SK-N-MC (cell line): ENCODE results near the gene CNR2.

Experiments used
- EZH2 ChIP-seq: fragments of 200-600 bp; sonication (generic); IDR thresholded peaks from one replicate; pipeline ENCODE4 v1.6.1; 2017; ENCODE audit warnings: antibody characterized with exemption
- FOXP2 ChIP-seq: optimal IDR thresholded peaks from 2 replicates; pipeline ENCODE3; 2011; ENCODE audit warnings: mild to moderate bottlenecking, moderate library complexity; ENCODE audit not compliant: insufficient read depth; ENCODE audit errors: extremely low read length, control extremely low read depth
- POLR2AphosphoS5 ChIP-seq: IDR thresholded peaks from 2 replicates; pipeline ENCODE4 v1.6.1; 2012; ENCODE audit warnings: mild to moderate bottlenecking, low read depth, low read length, borderline replicate concordance

DNA sequence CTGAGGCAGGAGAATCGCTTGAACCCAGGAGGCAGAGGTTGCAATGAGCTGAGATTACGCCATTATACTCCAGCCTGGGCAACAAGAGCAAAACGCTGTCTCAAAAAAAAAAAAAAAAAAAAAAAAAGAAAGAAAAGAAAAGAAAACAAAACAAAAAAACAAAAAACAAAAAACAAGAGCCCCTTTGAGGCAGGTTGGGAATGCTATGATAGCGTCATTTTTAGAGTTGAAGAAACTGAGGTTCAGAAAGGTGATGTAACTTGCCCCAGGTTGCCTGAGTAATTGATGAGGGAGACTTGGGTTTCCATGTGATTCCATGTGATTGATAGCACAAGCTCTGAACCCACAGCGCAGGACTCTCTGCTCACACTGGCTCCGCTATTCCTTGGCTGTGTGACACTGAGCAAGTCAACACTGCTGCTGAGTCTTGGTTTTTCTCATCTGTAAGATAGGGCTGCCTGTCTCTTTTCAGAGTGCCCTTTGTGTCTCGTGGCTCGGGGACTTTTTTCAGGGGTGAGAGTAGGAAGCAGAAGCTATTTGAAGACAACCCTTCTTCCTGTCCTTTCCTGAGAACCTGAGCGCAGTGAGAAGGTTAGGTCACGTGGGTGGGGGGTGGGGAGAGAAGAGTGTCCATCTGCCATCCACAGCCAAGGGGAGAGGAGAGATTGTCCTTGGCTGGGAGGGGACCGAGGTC, 2.5 kb downstream of the CNR2 start:
- TF ChIP-seq POLR2AphosphoS5 (no peak), EZH2 (no peak), FOXP2 (no peak)
